T-cell (primary cell): Measurements from ENCODE around the gene TAC4. TPM values are rescaled to one million over a fixed set of nuclear protein-coding genes. Genes with fewer than 3 reads are reported as not detected.

Experiments
- total RNA-seq, 35 experiments: library from RNA in 6 of 35; stranded (reverse) in 6 of 35; fragments of 120-200 nt in 1 of 35; gene quantifications; one replicate each; pipeline versions ENCODE4 v1.2.1 to v1.2.4 and lab custom pipeline; 2013 to 2026

The TAC4 gene
- total RNA-seq, 5 donors from 2014 or later (not counting 1 experiment from before 2014, with no cell fraction given): not detected

Other genes with a start within 250 kb of the TAC4 start
- gene SPOP, start 170.0 kb downstream of the TAC4 start, total RNA-seq: 10 to 100 TPM; 67.1 to 80.4 (median 71.5) TPM
- gene SLC35B1, start 140.1 kb downstream of the TAC4 start, total RNA-seq: 10 to 100 TPM; 40.5 to 57.1 (median 42.8) TPM
- gene FAM117A, start 83.9 kb downstream of the TAC4 start, total RNA-seq: 100 to 1,000 TPM in 2 of 5 donors, 10 to 100 TPM in 3; 71.9 to 105 (median 99.1) TPM
- gene KAT7, start 59.4 kb downstream of the TAC4 start, total RNA-seq: 100 to 1,000 TPM in 2 of 5 donors, 10 to 100 TPM in 3; 96.8 to 197 (median 99.7) TPM
- gene DLX4, start 121.1 kb upstream of the TAC4 start, total RNA-seq: 1 to 10 TPM in 1 of 5 donors, under 1 TPM in 4; 0.30 to 1.2 (median 0.79) TPM
- gene DLX3, start 147.2 kb upstream of the TAC4 start, total RNA-seq: not detected
- gene ITGA3, start 208.0 kb upstream of the TAC4 start, total RNA-seq: 10 to 100 TPM in 3 of 5 donors, 1 to 10 TPM in 2; 8.5 to 20.0 (median 14.8) TPM
- gene PDK2, start 247.3 kb upstream of the TAC4 start, total RNA-seq: 10 to 100 TPM; 18.8 to 37.2 (median 30.0) TPM